ENCODE measurements around the gene CDKN1C.

The CDKN1C gene

DNA sequence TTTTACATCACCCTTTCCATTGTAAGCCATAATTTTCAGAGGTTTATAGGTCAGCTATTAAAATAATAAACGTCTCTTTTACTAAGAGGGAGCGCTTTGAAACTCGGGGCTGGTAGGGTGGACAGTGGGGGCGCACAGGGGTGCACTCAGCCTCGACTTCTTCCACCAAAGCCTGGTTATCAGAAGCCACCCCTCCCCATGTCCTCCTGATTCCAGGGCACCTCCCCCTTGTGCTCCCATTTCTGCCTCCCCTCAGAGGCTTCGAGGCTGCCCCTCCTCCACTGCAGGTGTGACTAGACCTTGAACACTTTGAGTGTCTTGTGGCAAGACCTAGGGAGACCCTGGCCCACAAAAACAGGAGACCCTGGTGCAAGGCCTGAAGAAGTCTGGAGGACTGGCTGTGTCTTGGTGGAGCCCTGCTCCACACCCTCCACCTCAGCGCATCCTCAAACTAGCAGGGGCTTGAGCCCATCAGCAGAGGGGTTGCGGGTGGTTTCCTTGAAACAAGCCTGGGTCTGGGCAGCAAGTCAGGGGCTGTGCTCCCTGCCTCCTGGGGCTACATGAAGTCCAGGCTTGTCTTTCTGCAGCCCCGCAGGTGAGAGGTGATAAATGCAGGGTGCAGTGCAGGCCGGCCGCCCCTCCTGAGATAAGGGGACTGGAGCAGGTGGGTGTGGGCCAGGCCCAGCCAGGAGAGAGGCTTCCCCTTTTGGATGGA is 3.0 kb downstream of the CDKN1C start:
- TF ChIP-seq, protein P1, sequence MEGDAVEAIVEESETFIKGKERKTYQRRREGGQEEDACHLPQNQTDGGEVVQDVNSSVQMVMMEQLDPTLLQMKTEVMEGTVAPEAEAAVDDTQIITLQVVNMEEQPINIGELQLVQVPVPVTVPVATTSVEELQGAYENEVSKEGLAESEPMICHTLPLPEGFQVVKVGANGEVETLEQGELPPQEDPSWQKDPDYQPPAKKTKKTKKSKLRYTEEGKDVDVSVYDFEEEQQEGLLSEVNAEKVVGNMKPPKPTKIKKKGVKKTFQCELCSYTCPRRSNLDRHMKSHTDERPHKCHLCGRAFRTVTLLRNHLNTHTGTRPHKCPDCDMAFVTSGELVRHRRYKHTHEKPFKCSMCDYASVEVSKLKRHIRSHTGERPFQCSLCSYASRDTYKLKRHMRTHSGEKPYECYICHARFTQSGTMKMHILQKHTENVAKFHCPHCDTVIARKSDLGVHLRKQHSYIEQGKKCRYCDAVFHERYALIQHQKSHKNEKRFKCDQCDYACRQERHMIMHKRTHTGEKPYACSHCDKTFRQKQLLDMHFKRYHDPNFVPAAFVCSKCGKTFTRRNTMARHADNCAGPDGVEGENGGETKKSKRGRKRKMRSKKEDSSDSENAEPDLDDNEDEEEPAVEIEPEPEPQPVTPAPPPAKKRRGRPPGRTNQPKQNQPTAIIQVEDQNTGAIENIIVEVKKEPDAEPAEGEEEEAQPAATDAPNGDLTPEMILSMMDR (IDR thresholded peaks at IDR 0.05; ENCODE audit: low read depth, low read length, missing control alignments) = no peak
- H3K4me3 ChIP-seq (replicated peaks; ENCODE audit: low read depth, low read length) = no peak overlapping the region
- DNase-seq (ENCODE audit: extremely low read depth, low read depth) = no peak

- DNase-seq (ENCODE audit: extremely low read depth, low read depth) = no peak
- H3K4me3 ChIP-seq (replicated peaks; ENCODE audit: low read depth, low read length) = no peak overlapping the region
- TF ChIP-seq, protein P1 (IDR thresholded peaks at IDR 0.05; ENCODE audit: low read depth, low read length, missing control alignments) = no peak
Measured at GRCh38 chr11:2881981-2882375, 3.6 kb downstream of the CDKN1C start.

DNA sequence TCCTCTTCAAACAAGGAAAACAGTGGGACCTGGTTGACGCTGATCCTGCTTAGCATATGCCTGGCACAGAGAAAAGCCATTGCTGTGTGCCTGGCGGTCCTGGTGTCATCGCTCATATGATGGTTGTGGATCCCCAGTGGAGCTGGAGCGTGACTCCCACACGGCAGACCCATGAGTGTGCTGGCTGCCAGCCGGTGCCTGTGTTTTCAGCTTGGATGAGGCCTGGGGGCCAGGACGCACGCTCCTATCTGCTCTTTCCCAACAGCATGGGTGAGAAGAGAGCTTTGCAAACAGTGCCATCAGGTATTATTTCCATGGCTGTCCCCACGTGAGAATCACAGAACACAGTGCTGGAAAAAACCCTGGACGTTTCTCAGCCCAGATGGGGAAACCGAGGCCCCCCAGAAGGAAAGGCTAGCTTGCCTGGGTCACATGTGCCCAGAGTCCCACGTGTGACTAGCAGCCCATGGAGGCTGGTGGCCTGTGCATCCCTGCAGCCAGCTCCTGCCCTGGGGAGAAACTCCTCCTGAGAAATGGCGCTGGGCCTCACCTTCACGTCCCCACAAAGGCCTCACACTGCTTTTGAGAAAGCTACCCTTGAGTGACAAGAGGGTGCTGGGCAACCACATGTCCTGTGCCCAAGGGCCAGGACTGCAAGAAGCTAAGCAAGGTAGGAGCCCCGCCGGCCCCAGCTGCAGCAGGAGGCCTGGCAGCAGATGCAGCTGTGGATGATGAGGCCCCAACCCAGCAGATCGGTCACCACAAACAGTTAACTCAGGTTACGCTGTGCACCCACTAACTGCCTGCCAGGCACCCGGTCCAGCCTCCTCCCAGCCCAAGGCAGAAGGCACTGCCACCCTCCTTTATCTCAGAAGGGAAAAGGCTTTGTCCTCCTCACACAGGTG is 4.2 kb downstream of the CDKN1C start:
- no peak overlapping the region for H3K4me3 ChIP-seq (replicated peaks; ENCODE audit: low read depth, low read length)
- TF ChIP-seq, protein P1 (IDR thresholded peaks at IDR 0.05; ENCODE audit: low read depth, low read length, missing control alignments) = no peak
- no peak for DNase-seq (ENCODE audit: extremely low read depth, low read depth)

DNA sequence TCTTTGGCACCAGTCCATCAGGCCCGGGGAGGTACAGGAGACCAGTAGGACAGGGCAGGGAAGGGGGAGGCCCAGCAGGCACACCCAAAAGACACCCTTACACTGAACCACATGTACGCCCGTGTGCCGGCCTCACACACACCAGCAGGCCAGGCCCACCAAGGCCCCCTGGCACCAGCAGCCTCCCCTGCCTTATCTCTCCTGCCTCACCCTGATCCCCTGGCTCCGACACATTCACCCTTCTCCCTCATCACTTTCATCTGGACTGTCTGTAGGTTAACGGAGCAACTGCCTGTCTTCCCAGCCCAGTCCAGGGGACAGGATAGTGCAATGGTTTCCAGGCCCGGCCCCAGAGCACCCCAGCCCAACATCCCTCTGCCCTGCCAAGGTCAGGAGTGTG is 4.9 kb downstream of the CDKN1C start:
- no peak overlapping the region for H3K4me3 ChIP-seq (replicated peaks; ENCODE audit: low read depth, low read length)
- DNase-seq (ENCODE audit: extremely low read depth, low read depth) = no peak
- TF ChIP-seq, protein P1 (IDR thresholded peaks at IDR 0.05; ENCODE audit: low read depth, low read length, missing control alignments) = no peak

- TF ChIP-seq, protein P1 (IDR thresholded peaks at IDR 0.05; ENCODE audit: low read depth, low read length, missing control alignments) = no peak
- no peak overlapping the region for H3K4me3 ChIP-seq (replicated peaks; ENCODE audit: low read depth, low read length)
- no peak for DNase-seq (ENCODE audit: extremely low read depth, low read depth)
Measured at GRCh38 chr11:2878782-2879181, 6.8 kb downstream of the CDKN1C start.

DNA sequence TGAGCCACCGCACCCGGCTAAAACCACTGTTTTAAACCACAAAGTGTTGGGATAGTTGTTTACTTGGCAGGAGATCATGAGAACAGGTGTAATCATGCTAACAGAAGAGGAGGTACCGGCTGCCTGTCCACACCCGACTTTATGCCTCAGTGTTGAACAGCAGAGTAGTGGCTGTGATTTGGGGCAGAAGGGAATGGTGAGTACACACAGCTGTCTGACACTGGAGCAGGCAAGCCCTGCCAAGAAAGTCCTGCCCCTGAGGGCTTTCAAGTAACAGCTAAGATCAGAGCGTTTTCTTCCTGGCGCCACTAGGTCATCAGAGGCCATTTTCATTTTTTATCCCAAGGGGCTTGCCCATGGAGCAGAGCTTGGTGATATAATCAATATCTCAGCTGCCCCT is 8.1 kb downstream of the CDKN1C start:
- no peak for DNase-seq (ENCODE audit: extremely low read depth, low read depth)
- TF ChIP-seq, protein P1 (IDR thresholded peaks at IDR 0.05; ENCODE audit: low read depth, low read length, missing control alignments) = no peak

More for the DNA sequence above, 8.1 kb downstream of the CDKN1C start:
- no peak overlapping the region for H3K4me3 ChIP-seq (replicated peaks; ENCODE audit: low read depth, low read length)
